Measurements from ENCODE around the gene MSMB. TPM values are rescaled to one million over a fixed set of nuclear protein-coding genes. Genes with fewer than 3 reads are reported as not detected.
"Not testable (repeated sequence)": the region's sequence is repeated elsewhere in the genome, so short reads cannot be mapped to it uniquely, and the experiment has no call there.

MSMB gene
- not detected for polyA plus RNA-seq (2012; ENCODE audit: low read depth, missing spikeins)

- no peak for TF ChIP-seq POLR2AphosphoS5 (IDR thresholded peaks at IDR 0.05; ENCODE audit: low read depth, low read length)
- no peak for TF ChIP-seq POLR2A (IDR thresholded peaks at IDR 0.05; ENCODE audit: low read depth, low read length)
- FAIRE-seq, result no peak
- no peak for DNase-seq (ENCODE audit: insufficient read length, low spot score)
Observed at GRCh38 chr10:46046261-46046660, at the start of gene MSMB. TSS of gene MSMB (minus strand) at chr10:46046269. CDS start at chr10:46046237, 32 bp downstream.

- FAIRE-seq (no peak), DNase-seq (ENCODE audit: insufficient read length, low spot score) (no peak)
- TF ChIP-seq PAX5 (IDR thresholded peaks at IDR 0.05; ENCODE audit: insufficient read depth, low read length, severe bottlenecking) (no peak), TAF1 (IDR thresholded peaks at IDR 0.05; ENCODE audit: low read depth, low read length) (no peak), POLR2AphosphoS5 (IDR thresholded peaks at IDR 0.05; ENCODE audit: low read depth, low read length) (no peak), POU2F2 (IDR thresholded peaks at IDR 0.05; ENCODE audit: low read depth, low read length) (no peak), POLR2A (IDR thresholded peaks at IDR 0.05; ENCODE audit: low read depth, low read length) (no peak), SPI1 (IDR thresholded peaks at IDR 0.05; ENCODE audit: low read depth, low read length) (no peak)
Observed at GRCh38 chr10:46094931-46095750, 49.1 kb upstream of the MSMB start.

- TF ChIP-seq TAF1 (IDR thresholded peaks at IDR 0.05; ENCODE audit: low read depth, low read length), result no peak
- TF ChIP-seq SPI1 (IDR thresholded peaks at IDR 0.05; ENCODE audit: low read depth, low read length), result no peak
- no peak for TF ChIP-seq POLR2A (IDR thresholded peaks at IDR 0.05; ENCODE audit: low read depth, low read length)
- no peak for TF ChIP-seq POLR2AphosphoS5 (IDR thresholded peaks at IDR 0.05; ENCODE audit: low read depth, low read length)
- no peak for TF ChIP-seq POU2F2 (IDR thresholded peaks at IDR 0.05; ENCODE audit: low read depth, low read length)
- TF ChIP-seq PAX5 (IDR thresholded peaks at IDR 0.05; ENCODE audit: insufficient read depth, low read length, severe bottlenecking), result no peak
- FAIRE-seq, result no peak
- no peak for DNase-seq (ENCODE audit: insufficient read length, low spot score)
Observed at GRCh38 chr10:46094197-46094500, 48.1 kb upstream of the MSMB start.

- DNase-seq (ENCODE audit: insufficient read length, low spot score); FAIRE-seq: not testable (repeated sequence)
Observed at GRCh38 chr10:46093316-46094196, 47.5 kb upstream of the MSMB start.

- no peak for TF ChIP-seq POLR2A (IDR thresholded peaks at IDR 0.05; ENCODE audit: low read depth, low read length)
- peak; percentile 46; the same call in 1 of the 2 replicates for TF ChIP-seq SPI1 (IDR thresholded peaks at IDR 0.05; ENCODE audit: low read depth, low read length)
- no peak for DNase-seq (ENCODE audit: insufficient read length, low spot score)
- FAIRE-seq, result no peak
Observed at GRCh38 chr10:46092524-46093081, 46.5 kb upstream of the MSMB start.

DNA sequence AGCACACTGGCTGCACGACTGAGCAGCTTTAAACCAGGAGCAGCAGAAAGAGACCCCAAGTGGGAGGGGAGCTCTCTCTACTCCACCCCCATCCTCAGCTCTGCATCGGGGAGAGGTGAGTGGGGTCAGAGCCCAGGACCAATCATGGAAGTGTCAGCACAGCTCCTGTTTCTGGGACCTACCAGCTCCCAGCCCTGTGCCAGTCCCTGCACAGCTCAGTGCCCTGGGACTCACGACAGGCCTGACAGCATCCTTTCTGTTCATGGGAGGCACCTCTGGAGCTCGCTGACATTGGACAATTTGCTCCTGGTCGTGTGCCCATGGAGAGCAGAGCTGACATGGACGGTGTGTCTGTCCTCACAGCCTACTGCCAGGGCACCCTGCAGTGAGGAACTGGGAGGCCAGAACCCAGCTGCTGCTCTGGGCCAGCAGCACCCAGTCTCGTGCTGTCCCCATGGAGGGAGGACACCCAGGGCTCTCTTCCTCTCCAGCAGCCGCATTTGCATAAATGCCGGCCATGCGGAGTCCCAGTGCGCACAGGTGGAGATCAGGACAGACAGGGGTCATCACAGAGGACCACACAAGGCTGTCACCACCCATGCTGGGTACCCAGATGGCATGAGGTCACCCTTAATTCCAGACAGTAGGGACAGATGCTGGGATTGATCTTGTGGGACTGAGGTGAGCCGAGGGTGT is 45.9 kb upstream of the MSMB start:
- DNase-seq (ENCODE audit: insufficient read length, low spot score), result no peak
- TF ChIP-seq TAF1 (IDR thresholded peaks at IDR 0.05; ENCODE audit: low read depth, low read length) (no peak), POU2F2 (IDR thresholded peaks at IDR 0.05; ENCODE audit: low read depth, low read length) (no peak)
- FAIRE-seq, result no peak

- DNase-seq (ENCODE audit: insufficient read length, low spot score) (no peak), FAIRE-seq (no peak)
- TF ChIP-seq POLR2A (IDR thresholded peaks at IDR 0.05; ENCODE audit: low read depth, low read length) (no peak), PAX5 (IDR thresholded peaks at IDR 0.05; ENCODE audit: insufficient read depth, low read length, severe bottlenecking) (no peak)
Observed at GRCh38 chr10:46091080-46091827, 45.2 kb upstream of the MSMB start.

GRCh38 chr10:46090258-46090812 is 44.3 kb upstream of the MSMB start:
- TF ChIP-seq POU2F2 (IDR thresholded peaks at IDR 0.05; ENCODE audit: low read depth, low read length) (no peak), SPI1 (IDR thresholded peaks at IDR 0.05; ENCODE audit: low read depth, low read length) (no peak), TAF1 (IDR thresholded peaks at IDR 0.05; ENCODE audit: low read depth, low read length) (no peak), PAX5 (IDR thresholded peaks at IDR 0.05; ENCODE audit: insufficient read depth, low read length, severe bottlenecking) (no peak), POLR2A (IDR thresholded peaks at IDR 0.05; ENCODE audit: low read depth, low read length) (no peak), POLR2AphosphoS5 (IDR thresholded peaks at IDR 0.05; ENCODE audit: low read depth, low read length) (no peak)
- no peak for FAIRE-seq

GRCh38 chr10:46087381-46087780 is 41.3 kb upstream of the MSMB start:
- DNase-seq (ENCODE audit: insufficient read length, low spot score); FAIRE-seq: not testable (repeated sequence)

More at GRCh38 chr10:46090258-46090812, 44.3 kb upstream of the MSMB start:
- DNase-seq (ENCODE audit: insufficient read length, low spot score), result no peak

Data from GM12891 (cell line).